HepG2 (cell line): ENCODE measurements around the gene AMZ2. TPM values are rescaled to one million over a fixed set of nuclear protein-coding genes. Genes with fewer than 3 reads are reported as not detected.

Source experiments
- ATRX ChIP-seq: sonication (generic); formaldehyde crosslinking; IDR thresholded peaks from 2 replicates; pipeline ENCODE4 v1.4.0; 2020; ENCODE audit warnings: missing genetic modification reagents, borderline replicate concordance
- CCAR2 ChIP-seq: fragments of 200-400 bp; formaldehyde crosslinking; optimal IDR thresholded peaks from 2 replicates; pipeline ENCODE3; 2018; ENCODE audit warnings: low read depth, mild to moderate bottlenecking, low read length, moderate library complexity
- CCDC6 ChIP-seq: sonication (generic); formaldehyde crosslinking; IDR thresholded peaks from 2 replicates; pipeline ENCODE4 v1.8.1; 2022; ENCODE audit warnings: mild to moderate bottlenecking, missing genetic modification reagents, moderate library complexity
- CEBPG ChIP-seq: IDR thresholded peaks from 2 replicates; pipeline ENCODE4 v1.6.1; 2016
- CHCHD3 ChIP-seq: sonication (generic); formaldehyde crosslinking; IDR thresholded peaks from 2 replicates; pipeline ENCODE4 v1.8.0; 2022; ENCODE audit warnings: mild to moderate bottlenecking, missing genetic modification reagents, moderate library complexity
- HMGA1 ChIP-seq: sonication (generic); formaldehyde crosslinking; conservative IDR thresholded peaks from 2 replicates; pipeline ENCODE4 v1.4.0; 2020; ENCODE audit warnings: missing genetic modification reagents
- NFE2L2 ChIP-seq: fragments of 150-350 bp; IDR thresholded peaks from 2 replicates; pipeline ENCODE4 v1.6.1; 2014; ENCODE audit warnings: low read length
- NKX3-1 ChIP-seq: sonication (generic); formaldehyde crosslinking; IDR thresholded peaks from 2 replicates; pipeline ENCODE4 v1.5.0; 2020; ENCODE audit warnings: missing genetic modification reagents
- POGZ ChIP-seq: sonication (generic); formaldehyde crosslinking; IDR thresholded peaks from 2 replicates; pipeline ENCODE4 v1.4.0; 2020; ENCODE audit warnings: mild to moderate bottlenecking, missing genetic modification reagents
- SNAPC2 ChIP-seq: sonication (generic); formaldehyde crosslinking; IDR thresholded peaks from 2 replicates; pipeline ENCODE4 v1.8.1; 2022; ENCODE audit warnings: mild to moderate bottlenecking, missing genetic modification reagents
- ZMYM3 ChIP-seq: sonication (generic); formaldehyde crosslinking; IDR thresholded peaks from 2 replicates; pipeline ENCODE4 v1.5.1; 2020; ENCODE audit warnings: mild to moderate bottlenecking, missing genetic modification reagents
- ZNF24 ChIP-seq: fragments of 450-650 bp; IDR thresholded peaks from 2 replicates; pipeline ENCODE4 v1.6.1; 2017; ENCODE audit warnings: antibody characterized with exemption, mild to moderate bottlenecking
- ZNF333 ChIP-seq: sonication (generic); formaldehyde crosslinking; IDR thresholded peaks from 2 replicates; pipeline ENCODE4 v1.4.0; 2020; ENCODE audit warnings: mild to moderate bottlenecking, missing genetic modification reagents, borderline replicate concordance
- ZNF451 ChIP-seq: sonication (generic); formaldehyde crosslinking; IDR thresholded peaks from 2 replicates; pipeline ENCODE4 v1.5.0; 2020; ENCODE audit warnings: mild to moderate bottlenecking, missing genetic modification reagents
- ZNF746 ChIP-seq: sonication (generic); formaldehyde crosslinking; IDR thresholded peaks from 2 replicates; pipeline ENCODE4 v1.8.0; 2022; ENCODE audit warnings: mild to moderate bottlenecking, missing genetic modification reagents
- ZNF761 ChIP-seq: sonication (generic); formaldehyde crosslinking; conservative IDR thresholded peaks from 2 replicates; pipeline ENCODE4 v1.4.0; 2020; ENCODE audit warnings: mild to moderate bottlenecking, missing genetic modification reagents
- polyA plus RNA-seq, 8 experiments: library from polyadenylated mRNA; depleted of rRNA in 3 of 8; stranded (reverse) in 7 of 8; unstranded in 1 of 8; fragments of >200 nt; fragmentation: Illumina TruSeq in 4 of 8; extraction: Trizol in 4 of 8; gene quantifications; 2 replicates each; pipeline versions ENCODE4 v1.2.1 to v1.2.3, GENCODE V29; 2011 to 2016; ENCODE audit warnings: low read depth in 4 of 8, missing spikeins in 1 of 8, mixed read lengths in 1 of 8; ENCODE audit not compliant: insufficient read depth in 1 of 8
- total RNA-seq, 5 experiments: library from RNA; depleted of rRNA; stranded (reverse); fragments of >200 nt; fragmentation: Illumina TruSeq; extraction: Trizol; gene quantifications; 2 replicates each; pipeline ENCODE4 v1.2.3, GENCODE V29; 2016; ENCODE audit warnings: low read depth in 1 of 5
- TF ChIP-seq, protein P1 (sequence below): sonication (generic); formaldehyde crosslinking; IDR thresholded peaks from 2 replicates; pipeline ENCODE4 v1.4.0; 2020; ENCODE audit warnings: missing genetic modification reagents; ENCODE audit errors: not compliant biosample characterization
- TF ChIP-seq, protein P2 (sequence below): IDR thresholded peaks from 2 replicates; pipeline ENCODE4 v1.6.1; 2016
- TF ChIP-seq, protein P3 (sequence below): sonication (generic); formaldehyde crosslinking; IDR thresholded peaks from 2 replicates; pipeline ENCODE4 v1.4.0; 2020; ENCODE audit warnings: missing genetic modification reagents, borderline replicate concordance
- TF ChIP-seq, protein P4 (sequence below): sonication (generic); formaldehyde crosslinking; IDR thresholded peaks from 2 replicates; pipeline ENCODE4 v1.8.0; 2022; ENCODE audit warnings: missing genetic modification reagents, mild to moderate bottlenecking, borderline replicate concordance
- TF ChIP-seq, protein P5 (sequence below): sonication (generic); formaldehyde crosslinking; IDR thresholded peaks from 2 replicates; pipeline ENCODE4 v1.4.0; 2020; ENCODE audit warnings: missing genetic modification reagents, low read depth, mild to moderate bottlenecking, borderline replicate concordance

Gene AMZ2
- total and polyA plus RNA-seq, 2 of the 13 experiments (the other 11 are each of a cell fraction or from before 2014, with no cell fraction given) = 86.9 to 90.2 TPM

DNA sequence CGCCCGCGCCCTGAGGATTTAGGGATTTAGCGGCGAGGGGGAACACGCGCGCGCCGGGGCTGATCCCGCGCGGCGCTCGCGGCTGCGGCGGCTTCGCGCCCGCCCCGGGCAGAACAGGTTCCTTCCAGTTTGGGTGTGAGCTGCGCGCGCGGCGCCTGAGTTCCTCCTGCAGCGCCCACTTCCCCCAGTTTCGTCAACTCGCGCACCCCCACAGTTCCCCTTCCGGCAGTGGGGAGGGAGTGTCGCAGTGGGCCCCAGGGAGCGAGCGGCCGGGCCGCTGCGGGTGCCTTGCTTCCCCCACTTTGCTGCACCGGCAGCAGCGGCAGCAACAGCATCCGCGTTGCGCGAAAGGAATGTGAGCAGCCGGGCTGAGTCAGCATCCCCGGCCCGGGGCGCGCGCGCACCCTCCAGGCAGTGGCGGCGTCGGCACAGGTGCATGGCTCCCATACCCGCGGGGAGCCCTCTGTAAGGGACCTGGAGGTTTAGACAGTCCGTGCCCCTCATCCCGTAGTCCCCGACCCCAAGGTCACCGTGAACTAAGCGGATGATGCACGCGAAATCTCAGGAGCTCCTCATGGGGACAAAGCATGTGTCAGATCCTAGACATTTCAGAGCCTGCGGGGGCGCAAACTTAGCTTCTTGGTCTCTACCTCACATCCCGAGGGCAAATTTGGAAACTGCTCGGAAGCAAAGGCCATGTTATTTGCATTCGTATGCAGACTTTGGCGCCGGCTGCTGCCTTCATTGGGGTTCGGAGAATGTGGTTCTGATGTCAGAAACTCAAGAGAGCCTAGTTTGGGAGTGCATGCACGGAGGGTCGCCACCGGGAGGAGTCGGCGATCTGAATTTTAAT, 44.2 kb downstream of the AMZ2 start (continued):
- TF ChIP-seq CEBPG (CRISPR knock-in tag) = no peak; the same call in 1 of the 2 replicates
- no peak for TF ChIP-seq ZNF24
- no peak for TF ChIP-seq NKX3-1
- no peak for TF ChIP-seq CHCHD3 (CRISPR knock-in tag)
- TF ChIP-seq, protein P1, sequence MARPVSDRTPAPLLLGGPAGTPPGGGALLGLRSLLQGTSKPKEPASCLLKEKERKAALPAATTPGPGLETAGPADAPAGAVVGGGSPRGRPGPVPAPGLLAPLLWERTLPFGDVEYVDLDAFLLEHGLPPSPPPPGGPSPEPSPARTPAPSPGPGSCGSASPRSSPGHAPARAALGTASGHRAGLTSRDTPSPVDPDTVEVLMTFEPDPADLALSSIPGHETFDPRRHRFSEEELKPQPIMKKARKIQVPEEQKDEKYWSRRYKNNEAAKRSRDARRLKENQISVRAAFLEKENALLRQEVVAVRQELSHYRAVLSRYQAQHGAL (CRISPR knock-in tag) = no peak
- TF ChIP-seq, protein P2, sequence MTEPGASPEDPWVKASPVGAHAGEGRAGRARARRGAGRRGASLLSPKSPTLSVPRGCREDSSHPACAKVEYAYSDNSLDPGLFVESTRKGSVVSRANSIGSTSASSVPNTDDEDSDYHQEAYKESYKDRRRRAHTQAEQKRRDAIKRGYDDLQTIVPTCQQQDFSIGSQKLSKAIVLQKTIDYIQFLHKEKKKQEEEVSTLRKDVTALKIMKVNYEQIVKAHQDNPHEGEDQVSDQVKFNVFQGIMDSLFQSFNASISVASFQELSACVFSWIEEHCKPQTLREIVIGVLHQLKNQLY (CRISPR knock-in tag) = no peak
- TF ChIP-seq ZNF746 (CRISPR knock-in tag) = no peak; the same call in 1 of the 2 replicates
- no peak for TF ChIP-seq NFE2L2
- TF ChIP-seq ZNF761 (CRISPR knock-in tag) = peak; percentile 92
- no peak for TF ChIP-seq SNAPC2 (CRISPR knock-in tag)
- no peak for TF ChIP-seq CCAR2
- no peak for TF ChIP-seq ATRX
- TF ChIP-seq, protein P3, sequence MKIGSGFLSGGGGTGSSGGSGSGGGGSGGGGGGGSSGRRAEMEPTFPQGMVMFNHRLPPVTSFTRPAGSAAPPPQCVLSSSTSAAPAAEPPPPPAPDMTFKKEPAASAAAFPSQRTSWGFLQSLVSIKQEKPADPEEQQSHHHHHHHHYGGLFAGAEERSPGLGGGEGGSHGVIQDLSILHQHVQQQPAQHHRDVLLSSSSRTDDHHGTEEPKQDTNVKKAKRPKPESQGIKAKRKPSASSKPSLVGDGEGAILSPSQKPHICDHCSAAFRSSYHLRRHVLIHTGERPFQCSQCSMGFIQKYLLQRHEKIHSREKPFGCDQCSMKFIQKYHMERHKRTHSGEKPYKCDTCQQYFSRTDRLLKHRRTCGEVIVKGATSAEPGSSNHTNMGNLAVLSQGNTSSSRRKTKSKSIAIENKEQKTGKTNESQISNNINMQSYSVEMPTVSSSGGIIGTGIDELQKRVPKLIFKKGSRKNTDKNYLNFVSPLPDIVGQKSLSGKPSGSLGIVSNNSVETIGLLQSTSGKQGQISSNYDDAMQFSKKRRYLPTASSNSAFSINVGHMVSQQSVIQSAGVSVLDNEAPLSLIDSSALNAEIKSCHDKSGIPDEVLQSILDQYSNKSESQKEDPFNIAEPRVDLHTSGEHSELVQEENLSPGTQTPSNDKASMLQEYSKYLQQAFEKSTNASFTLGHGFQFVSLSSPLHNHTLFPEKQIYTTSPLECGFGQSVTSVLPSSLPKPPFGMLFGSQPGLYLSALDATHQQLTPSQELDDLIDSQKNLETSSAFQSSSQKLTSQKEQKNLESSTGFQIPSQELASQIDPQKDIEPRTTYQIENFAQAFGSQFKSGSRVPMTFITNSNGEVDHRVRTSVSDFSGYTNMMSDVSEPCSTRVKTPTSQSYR (CRISPR knock-in tag) = peak; percentile 5; the same call in 1 of the 2 replicates
- TF ChIP-seq HMGA1 (CRISPR knock-in tag) = no peak
- TF ChIP-seq, protein P4, sequence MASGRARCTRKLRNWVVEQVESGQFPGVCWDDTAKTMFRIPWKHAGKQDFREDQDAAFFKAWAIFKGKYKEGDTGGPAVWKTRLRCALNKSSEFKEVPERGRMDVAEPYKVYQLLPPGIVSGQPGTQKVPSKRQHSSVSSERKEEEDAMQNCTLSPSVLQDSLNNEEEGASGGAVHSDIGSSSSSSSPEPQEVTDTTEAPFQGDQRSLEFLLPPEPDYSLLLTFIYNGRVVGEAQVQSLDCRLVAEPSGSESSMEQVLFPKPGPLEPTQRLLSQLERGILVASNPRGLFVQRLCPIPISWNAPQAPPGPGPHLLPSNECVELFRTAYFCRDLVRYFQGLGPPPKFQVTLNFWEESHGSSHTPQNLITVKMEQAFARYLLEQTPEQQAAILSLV (CRISPR knock-in tag) = peak; percentile 28
- TF ChIP-seq, protein P5, sequence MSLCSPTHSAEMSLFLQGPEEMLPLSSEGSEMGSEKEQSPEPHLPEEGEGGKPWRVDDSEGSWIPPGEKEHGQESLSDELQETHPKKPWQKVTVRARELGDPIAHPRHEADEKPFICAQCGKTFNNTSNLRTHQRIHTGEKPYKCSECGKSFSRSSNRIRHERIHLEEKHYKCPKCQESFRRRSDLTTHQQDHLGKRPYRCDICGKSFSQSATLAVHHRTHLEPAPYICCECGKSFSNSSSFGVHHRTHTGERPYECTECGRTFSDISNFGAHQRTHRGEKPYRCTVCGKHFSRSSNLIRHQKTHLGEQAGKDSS (CRISPR knock-in tag) = 0 out of 2 replicates have a peak, but pooled peaks have one; percentile 21
- TF ChIP-seq ZMYM3 (CRISPR knock-in tag) = peak; percentile 77
- TF ChIP-seq CCDC6 (CRISPR knock-in tag) = 0 out of 2 replicates have a peak, but pooled peaks have one; percentile 20
- no peak for TF ChIP-seq ZNF333 (CRISPR knock-in tag)
- TF ChIP-seq POGZ (CRISPR knock-in tag) = 0 out of 2 replicates have a peak, but pooled peaks have one; percentile 32
- no peak; the same call in 1 of the 2 replicates for TF ChIP-seq ZNF451 (CRISPR knock-in tag)
